GM12801 (cell line): ENCODE data around the gene ZNF467.

Experiments used
- TF ChIP-seq, protein P1 (sequence below): IDR thresholded peaks from one replicate; pipeline ENCODE4 v1.5.1; 2011; ENCODE audit warnings: control low read depth; ENCODE audit not compliant: insufficient read length; ENCODE audit errors: extremely low read depth

ZNF467 gene

DNA sequence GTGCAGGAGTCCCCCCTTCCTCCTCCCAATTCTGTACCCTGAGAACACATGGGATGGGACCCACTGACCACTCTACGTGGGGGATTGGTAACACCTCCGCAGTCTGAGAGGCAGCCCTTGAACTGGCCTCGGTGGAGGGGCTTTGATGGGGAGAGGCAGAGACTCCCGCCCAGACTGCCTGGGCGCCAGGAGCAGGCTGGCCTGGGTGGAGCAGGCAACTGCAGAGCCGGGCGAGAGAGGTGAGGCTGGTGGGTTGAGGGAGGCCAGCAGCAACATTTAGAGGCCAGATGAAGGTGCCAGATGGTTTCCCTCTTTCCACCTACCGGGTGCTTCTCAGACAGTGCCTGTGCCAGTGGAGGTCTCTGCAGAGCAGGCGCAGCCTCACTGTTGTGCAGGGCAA lies 30.7 kb upstream of the ZNF467 start:
- TF ChIP-seq, protein P1, sequence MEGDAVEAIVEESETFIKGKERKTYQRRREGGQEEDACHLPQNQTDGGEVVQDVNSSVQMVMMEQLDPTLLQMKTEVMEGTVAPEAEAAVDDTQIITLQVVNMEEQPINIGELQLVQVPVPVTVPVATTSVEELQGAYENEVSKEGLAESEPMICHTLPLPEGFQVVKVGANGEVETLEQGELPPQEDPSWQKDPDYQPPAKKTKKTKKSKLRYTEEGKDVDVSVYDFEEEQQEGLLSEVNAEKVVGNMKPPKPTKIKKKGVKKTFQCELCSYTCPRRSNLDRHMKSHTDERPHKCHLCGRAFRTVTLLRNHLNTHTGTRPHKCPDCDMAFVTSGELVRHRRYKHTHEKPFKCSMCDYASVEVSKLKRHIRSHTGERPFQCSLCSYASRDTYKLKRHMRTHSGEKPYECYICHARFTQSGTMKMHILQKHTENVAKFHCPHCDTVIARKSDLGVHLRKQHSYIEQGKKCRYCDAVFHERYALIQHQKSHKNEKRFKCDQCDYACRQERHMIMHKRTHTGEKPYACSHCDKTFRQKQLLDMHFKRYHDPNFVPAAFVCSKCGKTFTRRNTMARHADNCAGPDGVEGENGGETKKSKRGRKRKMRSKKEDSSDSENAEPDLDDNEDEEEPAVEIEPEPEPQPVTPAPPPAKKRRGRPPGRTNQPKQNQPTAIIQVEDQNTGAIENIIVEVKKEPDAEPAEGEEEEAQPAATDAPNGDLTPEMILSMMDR = no peak

DNA sequence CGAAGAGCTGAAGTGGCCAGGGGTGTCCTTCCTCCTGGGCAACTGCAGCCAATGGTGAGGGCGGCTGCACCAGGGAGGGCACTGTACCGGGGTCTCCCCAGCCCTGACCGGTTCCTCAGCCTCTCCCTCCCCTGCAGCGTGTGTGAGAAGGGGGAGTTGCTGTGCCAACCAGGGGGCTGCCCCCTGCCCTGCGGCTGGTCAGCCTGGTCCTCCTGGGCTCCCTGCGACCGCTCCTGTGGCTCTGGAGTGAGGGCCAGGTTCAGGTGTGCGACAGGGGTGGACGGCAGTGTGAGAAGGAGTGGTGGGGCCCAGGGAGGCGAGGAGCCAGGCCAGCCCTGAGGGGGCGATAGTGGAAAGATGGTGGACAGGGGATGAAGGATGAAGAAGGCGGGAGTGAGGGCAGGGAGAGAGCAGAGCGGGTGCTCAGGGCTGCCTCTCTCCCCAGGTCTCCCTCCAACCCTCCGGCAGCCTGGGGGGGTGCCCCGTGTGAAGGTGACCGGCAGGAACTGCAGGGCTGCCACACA lies 30.2 kb upstream of the ZNF467 start:
- TF ChIP-seq, protein P1 = no peak

DNA sequence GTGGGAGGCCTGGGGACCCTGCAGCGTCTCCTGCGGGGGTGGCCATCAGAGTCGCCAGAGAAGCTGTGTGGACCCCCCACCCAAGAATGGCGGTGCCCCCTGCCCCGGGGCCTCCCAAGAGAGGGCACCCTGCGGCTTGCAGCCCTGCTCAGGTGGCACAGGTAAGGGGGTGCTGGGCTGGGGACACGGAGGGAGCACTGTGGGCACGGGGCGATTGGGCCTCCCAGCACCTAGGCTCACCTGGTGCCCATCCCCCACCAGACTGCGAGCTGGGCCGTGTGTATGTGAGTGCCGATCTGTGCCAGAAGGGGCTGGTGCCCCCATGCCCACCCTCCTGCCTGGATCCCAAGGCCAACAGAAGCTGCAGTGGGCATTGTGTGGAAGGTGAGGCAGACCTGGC lies 29.6 kb upstream of the ZNF467 start:
- TF ChIP-seq, protein P1 = no peak

DNA sequence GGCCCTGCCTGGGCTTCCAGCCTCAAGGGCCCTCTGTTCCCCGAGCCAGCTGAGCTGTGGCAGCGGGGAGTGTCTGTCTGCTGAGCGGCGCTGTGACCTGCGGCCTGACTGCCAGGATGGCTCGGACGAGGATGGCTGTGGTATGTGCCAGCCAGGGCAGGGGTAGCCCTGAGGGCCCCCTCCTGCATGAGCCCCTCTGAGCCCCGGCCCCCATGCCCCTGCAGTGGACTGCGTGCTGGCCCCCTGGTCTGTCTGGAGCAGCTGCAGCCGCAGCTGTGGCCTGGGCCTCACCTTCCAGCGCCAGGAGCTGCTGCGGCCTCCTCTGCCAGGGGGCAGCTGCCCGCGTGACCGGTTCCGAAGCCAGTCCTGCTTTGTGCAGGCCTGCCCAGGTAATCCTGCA lies 28.4 kb upstream of the ZNF467 start:
- TF ChIP-seq, protein P1 = no peak

DNA sequence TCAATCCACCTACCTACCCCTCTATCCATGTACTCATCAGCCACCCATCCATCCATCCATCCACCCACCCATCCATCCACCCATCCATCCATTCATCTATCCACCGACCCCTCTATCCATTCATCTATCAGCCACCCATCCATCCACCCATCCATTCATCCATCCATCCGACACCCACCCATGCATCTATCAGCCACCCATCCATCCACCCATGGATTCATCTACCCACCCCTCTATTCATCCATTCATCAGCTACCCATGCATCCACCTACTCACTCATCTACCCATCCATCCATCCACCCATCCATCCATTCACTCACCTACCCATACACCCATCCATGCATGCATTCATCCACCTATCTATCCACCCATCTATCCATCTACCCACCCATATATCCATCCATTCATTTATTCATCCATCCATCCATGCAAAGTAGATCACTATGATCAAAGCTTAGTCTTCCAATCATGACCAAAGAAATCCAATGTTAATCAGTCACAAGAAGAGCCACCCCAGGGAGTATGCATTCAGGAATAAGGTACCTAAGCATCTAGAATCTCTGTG lies 27.7 kb upstream of the ZNF467 start:
- TF ChIP-seq, protein P1 = no peak

DNA sequence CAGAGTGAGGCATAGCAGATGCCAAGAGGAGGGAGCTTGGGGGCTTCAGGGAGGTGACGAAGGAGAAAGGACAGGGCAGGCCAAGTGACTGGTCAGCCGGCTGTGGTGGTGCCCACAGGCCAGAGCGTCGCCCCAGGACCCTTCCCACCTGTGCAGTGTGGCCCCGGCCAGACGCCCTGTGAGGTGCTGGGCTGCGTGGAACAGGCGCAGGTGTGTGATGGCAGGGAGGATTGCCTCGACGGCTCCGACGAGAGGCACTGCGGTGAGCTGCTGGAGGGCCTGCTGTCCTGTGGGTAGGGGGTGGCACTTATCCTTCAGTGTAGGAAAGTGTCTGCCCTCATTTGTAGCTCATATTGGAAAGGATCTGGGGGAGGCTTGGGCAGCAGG lies 26.8 kb upstream of the ZNF467 start:
- TF ChIP-seq, protein P1 = no peak

DNA sequence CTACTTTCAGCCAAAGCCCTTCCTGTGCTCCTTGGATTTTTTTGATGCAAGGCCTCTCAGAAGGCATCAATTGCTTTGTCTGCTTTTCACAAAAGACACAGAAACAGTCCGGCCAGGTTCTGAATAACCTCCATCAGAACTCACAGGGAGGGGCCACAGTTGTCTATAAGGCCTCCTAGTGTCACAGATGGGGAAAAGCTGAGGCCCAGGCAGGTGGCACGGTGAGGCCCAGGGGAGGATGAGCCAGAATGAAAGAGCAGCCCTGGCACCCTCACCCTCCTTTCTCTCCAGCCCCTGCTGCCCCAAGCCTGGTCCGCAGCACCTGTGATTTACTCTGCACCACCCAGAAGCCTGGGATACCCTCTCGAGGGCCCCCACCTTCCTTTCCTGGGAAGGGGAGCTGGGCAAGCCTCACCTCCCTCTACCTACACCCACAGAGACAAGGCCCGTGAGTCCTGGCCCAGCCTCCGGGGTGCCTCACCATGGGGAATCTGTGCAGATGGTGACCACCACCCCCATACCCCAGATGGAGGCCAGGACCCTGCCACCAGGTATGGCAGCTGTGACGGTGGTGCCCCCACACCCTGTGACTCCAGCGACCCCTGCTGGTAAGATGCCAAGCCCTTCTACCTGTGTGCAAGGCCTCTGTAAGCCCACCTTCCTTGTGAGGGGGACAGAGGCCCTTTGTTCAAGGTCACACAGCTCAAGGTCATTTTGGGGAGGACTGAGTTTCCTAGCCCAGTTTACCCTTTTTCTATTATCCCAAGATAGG lies 26.2 kb upstream of the ZNF467 start:
- TF ChIP-seq, protein P1 = no peak
